Activated CD4-positive, alpha-beta T cell treated with anti-CD3 and anti-CD28 coated beads, Interleukin-2, amount 50 U/mL, for 4 hours (primary cell): ENCODE results near the gene SLIRP.
A peak's percentile ranks its signal among the peaks of the same experiment; 100 is the strongest.
"Not testable (repeated sequence)": the region's sequence is repeated elsewhere in the genome, so short reads cannot be mapped to it uniquely, and the experiment has no call there.

Source experiments
- DNase-seq, 2 experiments: peaks; one replicate each; pipeline ENCODE4 v3.0.0-alpha.2; 2020

SLIRP gene

GRCh38 chr14:77746064-77746702 is 38.3 kb downstream of the SLIRP start:
- DNase-seq, result no peak

- DNase-seq, result not testable (repeated sequence)
Measured at GRCh38 chr14:77747425-77747824, 39.5 kb downstream of the SLIRP start.

GRCh38 chr14:77752266-77752665 is 44.4 kb downstream of the SLIRP start:
- no peak for DNase-seq

- no peak for DNase-seq
Measured at GRCh38 chr14:77752799-77753516, 45.1 kb downstream of the SLIRP start.

GRCh38 chr14:77760381-77761204 is 52.7 kb downstream of the SLIRP start, which contains the start of gene SNW1:
Gene SNW1 (minus strand): TSS chr14:77761156. CDS start chr14:77761127, 29 bp downstream.
- peak; percentile 83 to 88 for DNase-seq

GRCh38 chr14:77761205-77761931 is 53.5 kb downstream of the SLIRP start:
- no peak for DNase-seq

GRCh38 chr14:77763316-77763715 is 55.4 kb downstream of the SLIRP start:
- no peak for DNase-seq

- DNase-seq, result no peak
Measured at GRCh38 chr14:77763978-77764377, 56.1 kb downstream of the SLIRP start.
